Kidney epithelial cell (primary cell): Measurements from ENCODE around the gene DDIAS. TPM values are rescaled to one million over a fixed set of nuclear protein-coding genes. Genes with fewer than 3 reads are reported as not detected.
"Not testable (repeated sequence)": the region's sequence is repeated elsewhere in the genome, so short reads cannot be mapped to it uniquely, and the experiment has no call there.

Source experiments
- DNase-seq: peaks from one replicate; pipeline ENCODE4 v3.0.0-alpha.2; 2010; ENCODE audit warnings: low read depth
- H3K27me3 ChIP-seq: 2 replicates; pipeline ENCODE4 v1.6.0; 2011; ENCODE audit warnings: low read length; ENCODE audit not compliant: control insufficient read depth, insufficient read depth
- H3K36me3 ChIP-seq: 2 replicates; pipeline ENCODE4 v1.5.1; 2011; ENCODE audit warnings: low read length; ENCODE audit not compliant: control insufficient read depth, insufficient read depth
- H3K4me3 ChIP-seq: 2 replicates; pipeline ENCODE4 v1.5.1; 2011; ENCODE audit warnings: low read depth, mild to moderate bottlenecking, control low read depth, low read length
- total RNA-seq: library from RNA; depleted of rRNA; stranded (reverse); fragments of >200 nt; gene quantifications from 2 replicates; pipeline ENCODE4 v1.2.3, GENCODE V29; 2015
- TF ChIP-seq, protein P1 (sequence below): IDR thresholded peaks from 2 replicates; pipeline ENCODE4 v1.5.1; 2011; ENCODE audit warnings: mild to moderate bottlenecking, moderate library complexity, low read length, control low read depth, inconsistent platforms; ENCODE audit not compliant: insufficient read depth, poor library complexity, severe bottlenecking

DDIAS gene
- total RNA-seq, 1 donor from 2014 or later, result 1.6 TPM

DNA sequence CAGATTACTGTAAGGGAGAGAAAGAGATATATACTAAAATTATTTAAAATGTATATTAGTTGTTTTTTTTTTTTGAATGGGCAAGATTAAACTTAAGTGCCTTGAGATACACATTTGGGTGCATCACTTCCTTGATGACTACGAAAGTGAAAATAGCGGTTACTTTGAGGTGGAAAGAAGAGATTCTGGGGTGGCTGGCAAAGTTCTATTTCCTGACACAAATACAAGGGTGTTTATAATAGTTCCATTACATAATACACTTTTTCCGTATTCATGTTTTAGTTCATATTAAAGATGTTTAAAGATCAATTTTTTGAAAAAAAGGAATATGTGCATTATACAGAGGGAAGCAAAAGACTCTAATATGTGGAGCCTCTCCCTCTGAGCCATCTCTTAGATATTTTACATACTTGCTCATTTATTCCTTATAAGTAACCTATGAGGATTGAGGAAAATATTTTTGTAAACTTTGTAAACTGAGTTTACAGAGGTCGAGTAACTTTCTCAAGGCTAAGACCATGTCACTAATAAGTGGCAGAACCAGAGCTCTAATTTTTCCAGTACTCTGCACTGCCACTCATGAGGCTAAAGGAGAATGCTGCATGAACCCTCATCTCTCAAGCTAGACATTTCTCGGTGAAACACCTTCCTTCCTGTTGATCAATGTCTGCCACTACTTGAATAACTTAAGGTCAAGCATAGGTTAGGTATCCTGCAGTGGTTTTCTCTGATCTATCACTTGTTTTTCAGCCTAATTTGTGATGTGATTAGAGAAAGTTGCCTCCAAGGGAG lies 58.6 kb downstream of the DDIAS start:
- TF ChIP-seq, protein P1, sequence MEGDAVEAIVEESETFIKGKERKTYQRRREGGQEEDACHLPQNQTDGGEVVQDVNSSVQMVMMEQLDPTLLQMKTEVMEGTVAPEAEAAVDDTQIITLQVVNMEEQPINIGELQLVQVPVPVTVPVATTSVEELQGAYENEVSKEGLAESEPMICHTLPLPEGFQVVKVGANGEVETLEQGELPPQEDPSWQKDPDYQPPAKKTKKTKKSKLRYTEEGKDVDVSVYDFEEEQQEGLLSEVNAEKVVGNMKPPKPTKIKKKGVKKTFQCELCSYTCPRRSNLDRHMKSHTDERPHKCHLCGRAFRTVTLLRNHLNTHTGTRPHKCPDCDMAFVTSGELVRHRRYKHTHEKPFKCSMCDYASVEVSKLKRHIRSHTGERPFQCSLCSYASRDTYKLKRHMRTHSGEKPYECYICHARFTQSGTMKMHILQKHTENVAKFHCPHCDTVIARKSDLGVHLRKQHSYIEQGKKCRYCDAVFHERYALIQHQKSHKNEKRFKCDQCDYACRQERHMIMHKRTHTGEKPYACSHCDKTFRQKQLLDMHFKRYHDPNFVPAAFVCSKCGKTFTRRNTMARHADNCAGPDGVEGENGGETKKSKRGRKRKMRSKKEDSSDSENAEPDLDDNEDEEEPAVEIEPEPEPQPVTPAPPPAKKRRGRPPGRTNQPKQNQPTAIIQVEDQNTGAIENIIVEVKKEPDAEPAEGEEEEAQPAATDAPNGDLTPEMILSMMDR, result no peak

DNA sequence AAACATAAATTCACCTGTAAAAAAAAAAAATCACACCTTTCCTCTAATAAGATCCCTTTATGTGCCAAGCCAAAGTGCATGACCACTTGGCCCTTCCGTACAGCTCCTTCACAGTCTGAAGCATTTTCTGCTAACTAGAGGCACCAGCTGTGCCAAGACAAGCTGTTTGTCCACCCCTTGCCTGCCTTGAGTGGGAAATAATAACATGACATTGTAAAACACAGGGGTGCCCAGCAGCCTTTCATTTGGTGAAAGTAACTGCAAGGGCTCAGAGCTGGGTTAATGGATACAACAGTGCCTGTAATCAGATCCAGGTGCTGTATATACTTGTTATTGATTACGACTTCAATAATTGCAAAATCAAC lies 59.2 kb downstream of the DDIAS start:
- no peaks in the 10 kb centered on the region for H3K27me3 ChIP-seq
- no peaks in the 10 kb centered on the region for H3K36me3 ChIP-seq
- TF ChIP-seq, protein P1, result no peak
- no peak for DNase-seq
- H3K4me3 ChIP-seq, result no peak overlapping the region

More for the DNA sequence above, 58.6 kb downstream of the DDIAS start:
- Histone ChIP-seq H3K36me3 (no peaks in the 10 kb centered on the region), H3K27me3 (no peaks in the 10 kb centered on the region), H3K4me3 (no peak overlapping the region)
- DNase-seq, result no peak

DNA sequence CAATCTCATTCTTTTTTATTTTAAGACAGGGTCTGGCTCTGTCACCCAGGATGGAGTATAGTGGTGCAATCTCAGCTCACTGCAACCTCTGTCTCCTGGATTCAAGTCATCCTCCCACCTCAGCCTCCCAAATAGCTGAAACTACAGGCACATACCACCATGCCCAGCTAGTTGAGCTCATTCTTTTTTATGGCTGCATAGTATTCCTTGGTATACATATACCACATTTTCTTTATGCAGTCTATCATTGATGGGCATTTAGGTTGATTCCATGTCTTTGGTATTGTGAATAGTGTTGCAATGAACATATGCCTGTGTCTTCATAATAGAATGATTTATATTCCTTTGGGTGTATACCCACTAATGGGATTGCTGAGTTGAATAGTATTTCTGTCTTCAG lies 60.5 kb downstream of the DDIAS start:
- H3K4me3 ChIP-seq, H3K36me3 ChIP-seq, DNase-seq, H3K27me3 ChIP-seq: not testable (repeated sequence)

DNA sequence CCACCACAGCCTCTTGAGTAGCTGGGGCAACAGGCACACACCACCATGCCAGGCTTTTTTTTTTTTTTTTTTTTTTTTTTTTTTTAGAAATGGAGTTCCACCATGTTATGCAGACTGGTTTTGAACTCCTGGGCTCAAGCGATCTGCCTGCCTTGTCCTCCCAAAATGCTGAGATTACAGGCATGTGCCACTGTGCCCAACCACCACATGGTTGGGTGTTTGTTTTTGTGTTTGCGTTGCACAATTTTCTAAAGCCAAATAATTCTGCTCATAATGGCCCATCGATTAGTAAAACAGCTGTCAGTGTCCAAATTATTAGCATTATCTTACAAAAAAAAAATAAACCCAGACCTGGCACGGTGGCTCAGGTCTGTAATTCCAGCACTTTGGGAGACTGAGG lies 65.8 kb downstream of the DDIAS start:
- TF ChIP-seq, protein P1, result no peak
- DNase-seq, result no peak
- Histone ChIP-seq H3K27me3 (no peaks in the 10 kb centered on the region), H3K4me3 (no peak overlapping the region), H3K36me3 (no peaks in the 10 kb centered on the region)

DNA sequence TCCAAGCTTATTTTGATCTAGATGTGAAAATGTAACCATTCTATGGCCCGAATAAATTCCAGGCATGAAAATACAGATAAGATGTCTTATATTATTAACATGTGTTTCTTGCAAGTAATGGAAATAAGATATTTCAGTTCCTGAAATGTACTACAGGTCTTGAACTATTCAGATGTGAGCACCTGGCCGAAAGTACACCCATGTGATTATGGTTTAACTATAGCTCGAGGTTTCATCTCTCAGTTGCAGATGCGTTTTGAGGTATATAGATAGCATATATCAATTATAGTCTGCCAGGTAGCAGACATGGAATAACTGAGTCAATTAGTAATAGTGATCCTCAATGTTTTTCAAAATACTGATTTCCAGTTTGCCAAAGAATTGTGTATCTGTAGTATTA lies 68.3 kb downstream of the DDIAS start:
- TF ChIP-seq, protein P1, result no peak
- no peaks in the 10 kb centered on the region for H3K27me3 ChIP-seq
- DNase-seq, result no peak

DNA sequence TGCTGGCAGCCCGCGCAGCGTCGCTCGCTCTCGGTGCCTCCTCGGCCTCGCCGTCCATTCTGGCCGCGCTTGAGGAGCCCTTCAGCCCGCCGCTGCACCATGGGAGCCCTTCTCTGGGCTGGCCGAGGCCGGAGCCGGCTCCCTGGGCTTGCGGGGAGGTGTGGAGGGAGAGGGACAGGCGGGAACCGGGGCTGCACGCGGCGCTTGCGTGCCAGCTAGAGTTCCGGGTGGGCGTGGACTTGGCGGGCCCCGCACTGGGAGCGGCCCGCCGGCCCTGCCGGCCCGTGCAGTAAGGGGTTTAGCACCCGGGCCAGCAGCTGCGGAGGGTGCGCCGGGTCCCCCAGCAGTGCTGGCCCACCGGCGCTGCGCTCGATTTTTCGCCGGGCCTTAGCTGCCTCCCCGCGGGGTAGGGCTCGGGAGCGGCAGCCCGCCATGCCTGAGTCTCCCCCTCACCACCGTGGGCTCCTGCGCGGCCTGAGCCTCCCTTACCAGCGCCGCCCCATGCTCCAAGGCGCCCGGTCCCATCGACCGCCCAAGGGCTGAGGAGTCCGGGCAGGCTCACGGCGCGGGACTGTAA lies 69.1 kb downstream of the DDIAS start:
- H3K36me3 ChIP-seq, DNase-seq, H3K4me3 ChIP-seq, H3K27me3 ChIP-seq: not testable (repeated sequence)

More for the DNA sequence above, 68.3 kb downstream of the DDIAS start:
- H3K4me3 ChIP-seq, result no peak overlapping the region
- no peaks in the 10 kb centered on the region for H3K36me3 ChIP-seq

DNA sequence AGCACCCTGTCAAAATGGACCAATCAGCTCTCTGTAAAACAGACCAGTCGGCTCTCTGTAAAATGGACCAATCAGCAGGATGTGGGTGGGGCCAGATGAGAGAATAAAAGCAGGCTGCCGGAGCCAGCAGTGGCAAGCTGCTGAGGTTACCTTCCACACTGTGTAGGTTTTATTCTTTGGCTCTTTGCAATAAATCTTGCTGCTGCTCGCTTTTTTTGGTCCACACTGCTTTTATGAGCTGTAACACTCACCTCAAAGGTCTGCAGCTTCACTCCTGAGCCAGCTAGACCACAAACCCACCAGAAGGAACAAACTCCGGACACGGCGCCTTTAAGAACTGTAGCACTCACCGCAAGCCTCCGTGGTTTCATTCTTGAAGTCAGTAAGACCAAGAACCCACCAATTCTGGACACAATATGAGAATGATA lies 70.0 kb downstream of the DDIAS start:
- DNase-seq, H3K4me3 ChIP-seq, H3K27me3 ChIP-seq, H3K36me3 ChIP-seq: not testable (repeated sequence)
